GM21737 (cell line): ENCODE data around the gene PEMT.

ENCODE experiments used
- ATAC-seq: cut with Tn5 transposase; IDR thresholded peaks from one replicate; pipeline ENCODE4 v1.9.1; 2021; ENCODE audit warnings: mild to moderate bottlenecking, moderate library complexity; ENCODE audit not compliant: unreplicated experiment

Gene PEMT

DNA sequence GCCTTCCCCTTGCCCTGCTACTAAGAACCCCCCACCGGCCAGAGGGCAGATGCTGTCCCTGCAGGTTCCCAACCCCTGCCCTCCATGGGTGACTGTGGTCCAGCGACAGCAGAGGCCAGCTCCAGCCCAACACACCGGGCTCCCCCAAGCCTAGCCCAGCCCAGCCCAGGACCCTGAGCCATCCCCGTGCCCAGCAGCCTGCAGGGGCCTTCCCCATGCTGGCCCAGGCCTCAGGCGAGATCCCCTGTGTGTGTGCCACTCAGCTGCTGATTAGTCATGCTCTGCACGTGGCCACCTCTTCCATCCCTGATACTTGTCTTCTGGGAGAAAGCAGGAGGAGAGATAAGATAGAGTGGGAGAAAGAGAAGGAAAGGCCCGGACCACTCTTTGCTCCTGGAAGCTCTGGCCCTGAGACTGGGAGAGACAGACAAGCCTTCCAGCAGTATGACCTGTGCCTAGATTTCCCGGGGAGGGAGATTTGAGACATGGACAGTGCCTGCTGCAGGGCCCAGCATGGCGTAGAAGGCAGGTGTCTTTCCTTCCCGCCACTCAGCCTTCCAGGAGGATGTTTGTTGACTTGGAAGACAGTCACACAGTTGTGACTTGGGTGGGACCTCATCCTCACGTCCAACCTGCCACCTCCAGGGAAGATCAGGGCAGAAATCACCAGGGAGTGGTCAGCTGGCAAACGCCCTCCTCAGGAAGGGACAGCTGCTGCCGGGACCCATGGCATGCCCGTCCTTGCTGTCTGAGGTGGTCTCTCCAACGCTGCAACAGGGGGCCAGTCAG is 54.0 kb downstream of the PEMT start:
- ATAC-seq = no peak

DNA sequence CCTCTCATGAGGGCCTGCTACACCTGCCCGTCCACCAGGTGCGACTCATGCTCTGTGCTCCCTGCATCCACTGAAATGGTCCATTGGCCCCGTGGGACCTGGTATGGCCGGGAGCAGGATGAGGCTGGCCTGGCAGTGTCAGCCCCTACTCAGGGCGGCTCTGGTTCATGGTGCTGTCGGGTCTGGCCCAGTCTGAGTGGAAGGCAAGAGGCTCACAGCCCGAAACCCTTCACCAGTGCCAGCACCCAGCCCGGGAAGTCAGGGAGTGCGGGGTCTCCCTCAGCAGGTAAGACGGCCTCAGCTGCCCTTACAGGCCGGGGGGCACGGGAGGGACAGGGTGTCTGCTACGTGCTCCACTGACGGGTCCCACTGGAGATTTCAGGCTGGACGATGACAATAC is 54.8 kb downstream of the PEMT start:
- ATAC-seq = no peak

DNA sequence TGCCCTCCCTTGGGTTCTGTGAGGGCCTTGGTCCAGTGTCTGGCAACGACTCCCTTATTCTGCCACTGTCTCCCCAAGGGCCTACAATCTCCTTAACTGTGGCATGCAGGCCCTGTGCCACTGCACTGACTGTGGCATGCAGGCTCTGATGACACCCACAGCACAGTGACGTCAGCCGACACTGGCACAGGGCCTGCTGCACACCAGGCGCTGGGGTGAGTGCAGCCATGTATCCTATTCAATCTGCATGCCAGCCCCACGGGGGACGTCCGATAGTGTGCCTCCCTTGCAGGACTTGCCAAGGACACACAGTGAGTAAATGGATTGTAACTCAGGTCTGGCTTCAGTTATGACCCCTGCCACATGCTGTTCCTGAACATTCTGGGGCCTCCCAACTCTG is 55.6 kb downstream of the PEMT start:
- ATAC-seq = no peak

DNA sequence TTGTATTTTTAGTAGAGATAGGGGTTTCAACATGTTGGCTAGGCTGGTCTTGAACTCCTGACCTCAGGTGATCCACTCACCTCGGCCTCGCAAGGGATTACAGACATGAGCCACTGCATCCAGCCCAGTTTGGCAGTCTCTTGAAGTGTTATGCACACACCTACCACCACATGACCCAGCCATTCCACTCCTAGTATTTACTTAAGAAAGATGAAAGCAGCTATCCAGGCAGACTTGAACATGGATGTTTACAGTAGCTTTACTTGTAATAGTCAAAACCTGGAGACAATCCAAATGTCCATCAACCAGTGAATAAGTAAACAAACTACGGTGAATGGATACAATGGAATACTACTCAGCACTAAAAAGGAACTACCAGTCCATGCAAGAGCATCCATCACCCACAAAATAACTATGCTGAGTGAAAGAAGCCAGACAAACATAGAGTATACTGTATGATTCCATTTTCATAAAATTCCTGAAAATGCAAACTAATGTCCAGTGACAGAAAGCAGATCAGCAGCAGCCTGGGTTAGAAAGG is 57.5 kb downstream of the PEMT start:
- ATAC-seq = no peak

DNA sequence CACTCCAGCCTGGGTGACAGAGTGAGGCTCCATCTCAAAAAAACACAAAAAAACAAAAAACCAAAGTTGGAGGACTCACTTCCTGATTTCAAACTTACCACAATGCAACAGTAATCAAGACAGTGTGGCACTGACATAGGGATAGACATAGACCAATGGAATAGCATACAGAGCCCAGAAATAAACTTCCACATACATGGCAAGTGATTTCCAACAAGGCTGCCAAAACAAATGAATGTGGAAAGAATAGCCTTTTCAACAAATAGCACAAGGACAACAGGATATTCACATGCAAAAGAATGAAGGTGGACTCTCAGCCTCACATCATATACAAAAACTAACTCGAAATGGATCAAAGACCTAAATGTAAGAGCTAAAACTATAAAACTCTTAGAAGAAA is 58.5 kb downstream of the PEMT start:
- no peak for ATAC-seq

DNA sequence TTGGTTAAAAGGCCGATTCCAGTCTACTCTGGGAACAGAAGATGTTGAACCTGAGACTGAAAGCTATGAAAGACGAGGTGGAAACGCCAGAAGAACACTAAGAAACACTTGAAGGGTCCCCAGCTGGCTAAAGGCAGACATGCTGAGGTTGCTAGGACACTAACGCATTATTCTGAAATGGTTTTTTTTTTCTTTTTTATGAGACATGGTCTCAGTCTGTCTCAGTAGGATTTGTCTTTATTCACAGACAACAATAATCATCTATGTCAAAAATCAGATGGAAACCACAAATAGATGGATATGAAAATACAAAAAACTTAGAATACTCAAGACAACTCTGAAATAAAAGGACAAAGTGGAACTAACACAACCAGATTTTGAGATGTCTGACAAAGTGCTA is 60.4 kb downstream of the PEMT start:
- no peak for ATAC-seq

DNA sequence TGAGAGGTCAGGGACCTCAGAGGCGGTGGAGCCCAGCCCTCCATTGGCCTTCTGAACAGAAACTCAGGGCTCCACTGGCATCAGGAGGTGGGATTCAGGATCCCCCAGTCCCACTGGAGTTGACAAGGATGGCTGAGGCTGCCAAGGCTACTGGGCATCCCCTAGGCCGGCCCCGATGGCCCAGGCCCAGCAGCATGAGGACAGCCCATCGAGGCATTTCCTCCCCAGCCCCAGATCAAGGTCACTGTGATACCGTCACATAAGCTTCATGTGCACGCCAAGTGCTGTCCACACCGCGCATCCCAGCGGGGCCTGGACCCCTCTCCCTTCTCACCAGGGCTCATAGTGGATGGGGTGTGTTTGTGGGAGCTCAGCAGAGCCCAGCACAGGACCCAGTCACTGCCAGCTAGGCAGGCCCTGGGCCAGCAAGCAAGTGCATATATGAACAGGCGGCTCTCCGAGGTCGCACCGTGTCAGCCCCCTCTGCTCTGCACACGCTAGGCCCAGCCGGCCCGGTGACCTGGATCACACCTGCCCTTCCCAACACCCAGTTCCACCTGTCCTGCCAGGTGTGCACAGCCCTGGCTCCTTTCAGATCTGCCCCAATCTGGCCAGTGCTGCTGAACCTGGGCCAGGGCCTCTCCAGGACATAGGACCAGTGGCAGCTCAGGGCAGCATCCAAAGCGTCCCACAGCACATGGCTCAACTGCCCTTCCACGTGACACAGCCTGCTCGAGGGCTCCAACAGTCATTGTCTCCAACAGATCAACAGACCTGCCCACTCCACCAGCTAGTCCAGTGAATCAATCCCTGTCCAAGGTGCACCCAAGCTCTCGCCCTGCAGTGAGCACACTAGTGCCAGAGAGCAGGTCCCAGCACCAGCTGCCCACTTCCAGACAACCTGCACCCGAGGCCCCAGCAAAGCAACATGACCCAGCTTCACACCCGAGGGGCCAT is 62.5 kb downstream of the PEMT start:
- no peak for ATAC-seq

DNA sequence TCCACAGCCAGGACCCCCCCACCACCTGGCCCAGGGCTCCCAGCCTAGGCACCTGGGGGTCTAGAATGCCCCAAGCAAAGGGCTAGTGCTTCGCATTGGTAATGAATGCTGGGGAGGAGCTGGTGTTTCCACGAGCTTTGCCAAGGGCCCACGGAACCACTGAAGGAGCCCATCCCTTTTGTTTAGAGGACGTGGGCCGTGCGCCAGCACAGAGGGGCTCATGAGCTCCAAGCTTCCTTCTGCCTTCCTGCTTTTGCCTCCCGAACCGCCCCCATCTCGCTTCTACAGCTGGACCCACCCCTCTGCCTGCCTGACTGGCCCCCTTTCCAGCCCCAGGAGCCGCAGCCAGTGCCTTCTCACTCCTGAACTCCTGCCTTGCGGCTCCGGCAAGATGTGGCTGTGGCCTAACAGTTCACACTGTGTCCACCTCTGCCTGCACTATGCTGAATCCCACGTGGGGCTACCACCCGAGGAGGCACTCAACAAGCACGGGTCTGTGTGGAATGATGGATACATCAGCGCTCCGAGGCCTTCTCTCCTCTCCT is 63.5 kb downstream of the PEMT start:
- no peak for ATAC-seq

DNA sequence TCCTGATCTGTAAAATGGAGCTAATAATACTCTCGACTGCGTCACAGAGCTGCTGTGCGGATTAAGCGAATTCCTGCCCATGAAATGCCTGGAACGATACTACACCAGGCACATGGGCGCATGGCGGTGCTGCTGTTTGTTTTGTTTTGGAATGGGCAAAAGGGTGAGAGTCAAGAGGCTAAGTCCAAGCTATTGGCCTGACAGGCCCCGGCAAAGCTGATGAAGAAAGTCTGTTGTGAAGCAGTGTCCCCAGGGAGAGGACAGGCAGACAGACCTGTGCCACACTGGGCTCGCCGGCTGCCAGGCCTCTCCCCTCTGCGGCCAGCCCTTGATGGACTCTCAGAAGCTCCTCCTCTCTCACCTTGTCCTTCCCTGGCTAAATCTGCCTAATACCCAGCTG is 64.0 kb downstream of the PEMT start:
- ATAC-seq = no peak

DNA sequence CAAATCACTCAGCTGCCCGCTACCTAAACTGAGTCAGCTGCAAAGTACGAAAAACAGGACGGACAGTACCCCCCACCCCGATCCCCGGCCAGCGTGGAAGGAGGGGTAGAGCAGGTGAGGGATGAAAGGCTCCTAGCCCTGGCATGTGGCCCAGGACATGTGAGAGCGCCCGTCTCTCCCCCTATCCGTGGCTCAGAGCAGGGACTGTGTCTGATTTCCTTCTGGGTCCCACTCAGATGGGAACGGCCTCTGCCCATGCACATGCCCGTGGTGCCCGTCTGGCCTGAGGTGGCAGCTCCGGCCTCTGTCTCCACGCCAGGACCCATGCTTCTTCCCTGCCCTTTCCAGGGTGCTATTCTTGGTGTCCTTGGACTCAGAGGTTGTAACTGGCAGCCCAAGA is 65.1 kb downstream of the PEMT start:
- no peak for ATAC-seq

DNA sequence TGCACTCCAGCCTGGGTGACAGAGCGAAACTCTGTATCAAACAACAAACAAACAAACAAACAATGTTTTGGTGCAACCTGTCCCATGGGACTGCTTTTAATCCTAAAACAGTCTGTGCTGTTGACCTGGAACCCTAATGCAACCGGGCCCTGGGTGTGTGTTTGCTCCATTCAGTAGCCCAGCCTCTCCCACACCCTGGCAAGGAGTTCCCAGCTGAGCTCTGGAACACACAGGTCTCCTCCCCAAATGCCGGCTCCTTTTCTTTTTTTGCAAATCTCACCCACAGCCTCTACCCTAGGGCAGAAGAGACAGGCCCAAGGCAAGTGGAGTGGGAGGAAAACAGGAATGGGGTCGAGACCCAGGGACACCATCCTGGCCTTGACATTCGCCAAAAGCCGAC is 65.6 kb downstream of the PEMT start:
- ATAC-seq = no peak

DNA sequence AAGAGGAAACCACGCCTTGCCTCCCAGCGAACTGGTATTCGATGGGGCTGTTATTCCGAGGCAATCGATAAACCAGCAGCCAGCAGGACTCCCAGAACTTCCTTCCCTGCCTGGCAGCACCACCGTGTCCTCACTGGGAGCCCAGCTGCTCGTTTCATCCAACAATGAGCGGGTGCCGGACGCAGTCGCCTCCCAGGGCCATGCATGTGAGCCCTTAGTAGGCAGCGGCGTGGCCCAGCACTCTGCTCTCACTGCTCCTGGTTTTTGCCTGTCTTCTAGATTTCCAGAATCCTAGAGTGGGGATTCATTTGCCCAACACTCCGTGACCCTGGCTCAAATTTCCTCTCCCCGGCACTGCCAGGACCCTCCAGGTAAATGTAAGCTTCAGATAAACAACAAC is 66.2 kb downstream of the PEMT start:
- no peak for ATAC-seq

DNA sequence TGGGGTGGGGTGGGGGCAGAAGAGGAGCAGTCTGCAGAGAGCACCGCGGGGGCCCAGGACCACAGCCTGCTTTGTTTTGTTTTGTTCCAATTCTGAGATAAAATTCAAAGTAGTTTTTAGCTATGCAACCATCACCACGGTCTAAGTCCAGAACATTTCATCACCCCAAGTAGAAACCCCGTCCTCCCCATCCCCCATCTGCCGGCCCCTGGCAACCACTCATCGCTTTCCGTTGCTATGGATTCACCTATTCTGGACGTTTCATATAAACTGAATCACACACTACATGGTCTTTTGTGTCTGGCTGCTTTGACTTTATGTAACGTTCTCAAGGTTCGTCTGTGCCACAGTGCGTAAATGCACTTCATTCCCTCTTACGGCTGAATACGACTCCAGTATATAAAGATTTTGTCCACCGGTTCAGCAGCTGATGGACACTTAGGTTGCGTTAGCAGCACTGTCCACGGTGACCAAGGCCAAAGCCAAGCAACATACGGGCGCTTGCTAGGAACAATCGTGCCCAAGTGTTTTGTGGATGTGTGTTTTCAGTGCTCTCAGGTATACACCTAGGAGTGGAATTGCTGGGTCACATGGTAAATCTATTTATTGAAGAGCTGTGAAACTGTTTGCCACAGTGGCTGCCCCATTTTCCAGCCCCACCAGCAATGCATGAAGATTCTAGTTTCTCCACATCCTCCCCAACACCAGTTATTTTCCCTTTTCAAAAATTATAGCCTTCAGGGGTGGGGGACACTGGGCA is 67.6 kb downstream of the PEMT start:
- no peak for ATAC-seq

DNA sequence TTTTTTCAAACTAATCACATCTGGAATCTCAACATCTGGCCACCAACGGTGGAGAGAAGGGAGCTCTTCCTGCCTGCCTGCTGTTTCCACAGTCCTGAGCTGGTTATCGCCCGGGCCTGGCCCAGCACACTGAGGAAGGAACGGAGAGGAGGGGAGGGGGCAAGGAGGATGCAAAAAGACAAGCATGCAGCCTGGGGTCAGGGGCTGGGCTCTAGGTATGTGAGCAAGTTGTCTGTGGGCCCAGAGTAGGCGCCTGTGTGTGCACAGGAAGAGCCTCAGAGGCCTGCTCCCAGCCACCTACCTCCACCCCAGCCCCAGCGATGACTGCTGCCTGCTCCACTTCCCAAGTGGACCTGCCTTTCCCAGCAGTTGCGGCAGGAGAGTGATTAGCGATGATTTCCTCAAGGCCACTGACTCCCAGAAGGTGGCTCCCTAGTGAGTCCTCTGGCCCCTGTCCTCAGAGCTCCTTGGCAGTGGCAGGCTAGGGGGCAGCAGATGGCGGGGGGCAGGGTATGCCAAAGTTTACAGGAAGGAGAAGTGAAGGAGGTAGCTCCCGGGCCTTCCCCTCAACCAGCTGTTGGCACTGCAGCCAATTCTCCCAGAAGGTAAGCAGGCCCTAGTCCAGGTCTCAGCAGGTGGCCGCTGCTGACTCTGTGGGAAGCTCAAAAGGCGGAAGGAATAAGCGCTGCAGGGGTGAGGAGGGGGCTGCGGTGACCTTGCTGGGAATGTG is 68.3 kb downstream of the PEMT start:
- ATAC-seq = no peak

DNA sequence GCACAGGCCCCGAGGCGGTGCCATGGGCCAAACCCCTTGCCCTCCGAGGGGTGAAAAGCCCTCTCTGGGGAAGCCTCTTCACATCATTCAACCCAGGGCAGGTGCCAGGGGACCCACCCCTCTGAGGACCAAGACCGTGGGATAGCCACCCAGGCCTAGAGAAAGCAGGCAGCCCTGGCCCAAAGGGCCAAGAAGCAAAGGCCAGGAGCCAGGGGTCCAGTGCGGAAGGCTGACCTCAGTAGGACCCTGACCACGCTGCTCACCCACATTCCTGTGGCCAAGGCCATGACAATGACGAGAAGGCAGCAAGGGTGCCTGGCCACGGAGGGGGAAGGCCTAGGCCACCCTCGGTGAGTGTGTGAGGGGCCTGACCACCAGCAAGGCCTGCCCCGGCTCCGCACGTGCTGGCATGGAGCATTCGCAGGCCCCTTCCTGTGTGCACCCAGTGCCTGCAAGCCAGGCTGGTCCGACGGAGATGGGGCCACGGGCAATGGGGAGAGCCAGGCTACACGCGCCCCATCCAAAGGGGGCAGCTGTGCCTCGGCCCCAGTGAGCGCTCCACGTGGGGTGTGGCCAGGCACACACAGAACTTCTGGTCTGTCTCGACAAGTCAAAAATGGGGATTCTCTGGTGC is 70.8 kb downstream of the PEMT start:
- no peak for ATAC-seq

DNA sequence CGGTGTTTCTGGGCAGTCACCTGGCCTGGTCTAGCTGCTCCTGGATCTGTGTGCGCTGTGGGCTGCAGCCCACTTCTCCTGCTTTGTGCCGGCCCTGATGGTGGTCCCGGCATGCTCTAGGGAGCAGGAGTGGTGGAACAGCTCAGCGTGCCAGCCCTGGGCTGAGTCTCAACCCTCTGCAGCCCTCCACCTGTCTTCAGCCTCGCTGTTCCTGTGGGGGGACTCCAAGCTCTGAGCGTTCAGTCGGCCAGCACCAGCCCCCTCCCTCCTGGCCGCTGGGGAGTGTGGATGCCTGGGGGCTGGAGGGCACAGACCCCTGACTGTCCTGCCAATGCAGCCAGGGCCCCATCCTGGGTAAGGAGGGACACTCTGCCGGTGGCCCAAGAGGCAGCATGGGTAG is 71.6 kb downstream of the PEMT start:
- no peak for ATAC-seq

DNA sequence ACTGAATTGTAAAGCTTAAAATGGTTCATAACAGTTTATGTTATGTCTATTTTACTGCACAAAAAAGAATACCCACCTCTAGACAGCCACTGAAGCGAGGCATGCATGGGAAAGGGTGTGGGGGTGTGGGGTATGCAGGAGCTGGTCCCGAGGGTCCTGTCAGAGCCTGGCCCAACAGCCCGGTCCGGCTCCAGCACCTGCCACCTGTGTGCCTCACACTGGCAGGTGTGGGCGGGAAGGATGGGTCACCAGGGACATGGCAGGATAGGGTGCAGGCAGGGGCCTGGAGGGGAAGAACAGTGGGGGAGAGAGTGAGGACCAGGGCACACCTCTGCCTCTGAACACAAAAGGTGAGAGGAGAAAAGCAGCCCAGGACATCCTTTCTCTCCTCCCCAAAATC is 72.6 kb downstream of the PEMT start:
- no peak for ATAC-seq

DNA sequence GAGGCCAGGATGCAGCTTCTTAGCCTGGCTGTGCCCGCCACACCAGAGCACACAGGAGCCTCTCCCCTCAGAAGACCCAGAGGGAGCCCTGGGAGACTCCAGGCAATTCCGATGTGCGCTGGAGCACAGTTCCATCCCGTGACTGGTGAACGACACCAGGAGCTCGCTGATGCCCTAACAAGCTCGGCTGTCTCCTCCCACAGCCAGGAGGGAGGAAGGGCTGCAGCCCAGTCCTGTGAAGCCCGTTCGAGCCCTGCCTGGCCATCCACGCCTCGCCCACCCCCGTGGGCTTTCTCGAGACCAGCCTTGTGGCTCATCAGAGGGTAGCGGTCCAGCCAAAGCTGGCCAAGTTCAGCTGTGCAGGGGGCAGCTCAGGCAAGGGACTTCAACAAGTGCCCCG is 73.5 kb downstream of the PEMT start:
- ATAC-seq = no peak

DNA sequence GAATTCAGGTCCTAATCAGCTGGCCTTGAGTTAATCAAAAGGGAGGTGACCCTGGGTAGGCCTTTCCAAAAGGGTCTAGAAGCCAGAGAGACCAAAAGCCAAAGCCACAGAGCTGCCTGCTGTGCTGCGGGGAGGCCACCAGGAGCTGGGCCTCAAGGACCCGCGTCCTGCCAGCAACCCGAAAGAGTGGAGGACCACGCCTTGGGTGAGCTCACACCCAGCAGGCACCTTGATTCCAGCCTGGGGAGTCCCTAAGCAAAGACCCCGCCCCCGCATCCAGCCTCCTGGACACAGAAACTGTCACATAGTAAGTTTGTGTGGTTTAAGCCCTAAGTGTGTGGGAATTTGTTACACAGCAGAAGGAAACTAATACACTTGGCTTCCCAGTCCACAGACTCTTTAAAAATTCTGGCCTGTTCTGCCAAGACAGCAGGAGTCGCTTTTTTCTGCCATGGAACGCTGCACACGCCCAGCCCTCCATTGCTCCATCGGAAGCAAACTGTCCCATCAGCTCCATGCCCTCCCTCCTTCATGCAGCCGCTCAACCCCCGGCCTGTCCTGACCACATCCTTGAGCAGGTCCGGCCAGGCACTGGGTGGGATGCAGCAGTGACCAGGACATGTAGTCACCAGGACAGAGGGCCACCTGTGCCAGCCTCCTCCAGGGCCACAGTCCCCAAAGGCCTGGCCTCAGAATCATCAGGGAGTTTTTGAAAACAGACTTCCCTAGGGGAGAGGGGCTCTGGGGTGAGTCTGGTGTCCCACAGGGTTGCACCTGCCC is 74.4 kb downstream of the PEMT start:
- ATAC-seq = no peak
